Cardiac muscle cell (in vitro differentiated cells and primary cell): Measurements from ENCODE around the gene SLC2A5. TPM values are rescaled to one million over a fixed set of nuclear protein-coding genes. Genes with fewer than 3 reads are reported as not detected.

Source experiments
- DNase-seq, 2 donors: peaks; one replicate each; pipeline versions ENCODE4 v3.0.0 to v3.0.0-alpha.2; 2010 to 2017; ENCODE audit warnings: low read depth in 1 of 2, low spot score in 1 of 2
- H3K27ac ChIP-seq: fragments of 200-600 bp; sonication (generic); 2 replicates; pipeline ENCODE4 v1.5.1; 2016
- H3K27me3 ChIP-seq: fragments of 200-600 bp; sonication (generic); 2 replicates; pipeline ENCODE4 v1.6.0; 2016; ENCODE audit warnings: control low read depth
- H3K36me3 ChIP-seq: fragments of 200-600 bp; sonication (generic); 2 replicates; pipeline ENCODE4 v1.5.1; 2016; ENCODE audit warnings: control low read depth
- H3K4me1 ChIP-seq: fragments of 200-600 bp; sonication (generic); 2 replicates; pipeline ENCODE4 v1.8.1; 2017; ENCODE audit warnings: low read depth, mild to moderate bottlenecking, mixed run types
- H3K4me3 ChIP-seq: fragments of 200-600 bp; sonication (generic); 2 replicates; pipeline ENCODE4 v1.5.1; 2016; ENCODE audit warnings: mild to moderate bottlenecking
- H3K9me3 ChIP-seq: fragments of 200-600 bp; sonication (generic); 2 replicates; pipeline ENCODE4 v1.5.1; 2017; ENCODE audit warnings: low read depth, mild to moderate bottlenecking, control low read depth
- polyA plus RNA-seq: library from polyadenylated mRNA; unstranded; fragments of >200 nt; fragmentation: Nextera tagmentation; extraction: Ambion mirVana; gene quantifications from 2 replicates; pipeline ENCODE4 v1.2.1, GENCODE V29; 2016
- total RNA-seq: library from RNA; depleted of rRNA; stranded (reverse); fragments of >200 nt; gene quantifications from 2 replicates; pipeline ENCODE4 v1.2.3, GENCODE V29; 2016
- TF ChIP-seq, protein P1 (sequence below): IDR thresholded peaks from 2 replicates; pipeline ENCODE4 v1.5.1; 2012; ENCODE audit warnings: low read depth, mild to moderate bottlenecking, low read length

The SLC2A5 gene
- total and polyA plus RNA-seq, 2 experiments from 2014 or later, result not detected

DNA sequence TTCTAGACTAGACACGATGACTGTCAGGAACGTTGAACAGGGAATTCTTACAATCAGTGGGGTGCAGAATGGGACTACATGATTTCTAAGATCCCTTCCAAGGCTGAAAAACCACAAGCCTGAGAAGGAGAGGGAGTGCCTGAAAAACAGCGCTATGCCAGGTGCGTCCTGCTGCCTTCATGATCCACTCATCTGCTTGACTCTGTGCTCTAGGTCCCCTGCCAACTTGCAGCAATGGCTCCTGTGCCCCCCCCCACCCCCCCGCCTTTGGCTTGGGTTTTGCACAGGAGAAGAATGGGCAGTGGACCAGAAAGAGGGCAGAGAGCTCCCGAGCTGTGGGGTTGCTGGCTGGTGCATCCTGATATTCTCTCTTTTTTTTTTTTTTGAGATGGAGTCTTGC is 49.1 kb downstream of the SLC2A5 start:
- Histone ChIP-seq H3K36me3 (no peaks in the 10 kb centered on the region), H3K4me1 (no peaks in the 10 kb centered on the region), H3K27me3 (no peaks in the 10 kb centered on the region), H3K4me3 (no peak overlapping the region), H3K9me3 (no peaks in the 10 kb centered on the region), H3K27ac (no peak overlapping the region)
- DNase-seq, result no peak
- TF ChIP-seq, protein P1, sequence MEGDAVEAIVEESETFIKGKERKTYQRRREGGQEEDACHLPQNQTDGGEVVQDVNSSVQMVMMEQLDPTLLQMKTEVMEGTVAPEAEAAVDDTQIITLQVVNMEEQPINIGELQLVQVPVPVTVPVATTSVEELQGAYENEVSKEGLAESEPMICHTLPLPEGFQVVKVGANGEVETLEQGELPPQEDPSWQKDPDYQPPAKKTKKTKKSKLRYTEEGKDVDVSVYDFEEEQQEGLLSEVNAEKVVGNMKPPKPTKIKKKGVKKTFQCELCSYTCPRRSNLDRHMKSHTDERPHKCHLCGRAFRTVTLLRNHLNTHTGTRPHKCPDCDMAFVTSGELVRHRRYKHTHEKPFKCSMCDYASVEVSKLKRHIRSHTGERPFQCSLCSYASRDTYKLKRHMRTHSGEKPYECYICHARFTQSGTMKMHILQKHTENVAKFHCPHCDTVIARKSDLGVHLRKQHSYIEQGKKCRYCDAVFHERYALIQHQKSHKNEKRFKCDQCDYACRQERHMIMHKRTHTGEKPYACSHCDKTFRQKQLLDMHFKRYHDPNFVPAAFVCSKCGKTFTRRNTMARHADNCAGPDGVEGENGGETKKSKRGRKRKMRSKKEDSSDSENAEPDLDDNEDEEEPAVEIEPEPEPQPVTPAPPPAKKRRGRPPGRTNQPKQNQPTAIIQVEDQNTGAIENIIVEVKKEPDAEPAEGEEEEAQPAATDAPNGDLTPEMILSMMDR, result no peak

DNA sequence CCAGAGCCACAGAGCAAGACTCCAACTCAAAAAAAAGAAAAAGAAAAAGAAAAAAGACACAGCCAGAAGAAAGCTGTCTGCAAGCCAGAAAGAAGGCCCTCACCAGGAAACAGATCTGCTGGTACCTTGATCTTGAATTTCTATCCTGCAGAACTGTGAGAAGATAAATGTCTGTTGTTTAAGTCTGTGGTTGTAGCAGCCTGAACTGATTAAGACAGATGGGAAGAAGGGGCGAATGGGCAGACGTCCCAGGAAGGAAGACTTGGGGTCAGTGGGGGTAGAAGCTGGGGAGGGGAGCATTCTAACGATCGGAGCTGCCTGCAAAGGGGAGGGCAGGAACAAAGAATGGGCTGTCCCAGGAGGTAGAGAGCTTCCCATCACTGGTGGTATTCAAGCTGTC is 49.5 kb downstream of the SLC2A5 start:
- Histone ChIP-seq H3K4me3 (no peak overlapping the region), H3K9me3 (no peaks in the 10 kb centered on the region), H3K27ac (no peak overlapping the region), H3K36me3 (no peaks in the 10 kb centered on the region), H3K27me3 (no peaks in the 10 kb centered on the region), H3K4me1 (no peaks in the 10 kb centered on the region)
- TF ChIP-seq, protein P1, result no peak
- no peak for DNase-seq

DNA sequence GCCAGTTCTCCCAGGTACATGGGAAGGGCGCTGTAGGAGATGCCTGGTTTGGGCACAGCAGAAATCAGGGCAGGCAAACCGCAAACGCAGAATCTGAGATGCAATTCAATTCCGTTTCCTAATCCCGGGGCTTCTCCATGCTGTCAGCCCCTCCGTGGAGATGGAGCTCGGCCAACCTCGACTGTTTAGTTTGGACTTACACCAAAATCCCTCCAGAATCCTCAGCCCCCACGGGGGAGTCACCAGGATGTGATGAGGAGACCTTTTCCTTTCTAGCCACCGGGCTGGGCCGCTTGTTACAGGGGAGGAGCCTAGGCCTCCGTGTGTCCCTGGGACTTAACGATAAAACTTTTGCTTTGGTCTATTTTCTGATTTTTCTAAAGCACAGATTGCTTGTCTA is 51.1 kb downstream of the SLC2A5 start:
- no peaks in the 10 kb centered on the region for H3K36me3 ChIP-seq
- no peaks in the 10 kb centered on the region for H3K9me3 ChIP-seq
- no peak overlapping the region for H3K4me3 ChIP-seq
- H3K4me1 ChIP-seq, result no peaks in the 10 kb centered on the region
- H3K27ac ChIP-seq, result no peak overlapping the region
- no peaks in the 10 kb centered on the region for H3K27me3 ChIP-seq
- DNase-seq, result peak in 1 of 2 donors; percentile 81
- TF ChIP-seq, protein P1, result no peak

DNA sequence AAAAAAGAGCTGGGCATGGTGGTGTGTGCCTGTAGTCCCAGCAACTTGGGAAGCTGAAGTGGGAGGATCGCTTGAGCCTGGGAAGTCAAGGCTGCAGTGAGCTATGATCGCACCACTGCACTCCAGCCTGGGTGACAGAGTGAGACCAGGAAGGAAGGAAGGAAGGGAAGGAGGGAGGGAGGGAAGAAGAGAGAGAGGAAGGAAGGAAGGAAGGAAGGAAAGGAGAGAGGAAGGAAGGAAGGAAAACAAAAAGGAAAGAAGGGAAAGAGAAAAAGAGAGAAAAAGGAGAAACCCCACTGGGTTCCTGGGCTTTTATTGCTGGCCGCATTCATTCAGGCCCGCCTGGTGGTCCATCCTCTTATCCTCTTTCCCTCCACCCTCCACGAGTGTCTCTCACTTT is 53.0 kb downstream of the SLC2A5 start:
- H3K36me3 ChIP-seq, result no peaks in the 10 kb centered on the region
- DNase-seq, result no peak
- no peaks in the 10 kb centered on the region for H3K27me3 ChIP-seq
- H3K4me3 ChIP-seq, result no peak overlapping the region
- TF ChIP-seq, protein P1, result no peak
- H3K27ac ChIP-seq, result no peak overlapping the region
- no peaks in the 10 kb centered on the region for H3K4me1 ChIP-seq
- H3K9me3 ChIP-seq, result no peaks in the 10 kb centered on the region

DNA sequence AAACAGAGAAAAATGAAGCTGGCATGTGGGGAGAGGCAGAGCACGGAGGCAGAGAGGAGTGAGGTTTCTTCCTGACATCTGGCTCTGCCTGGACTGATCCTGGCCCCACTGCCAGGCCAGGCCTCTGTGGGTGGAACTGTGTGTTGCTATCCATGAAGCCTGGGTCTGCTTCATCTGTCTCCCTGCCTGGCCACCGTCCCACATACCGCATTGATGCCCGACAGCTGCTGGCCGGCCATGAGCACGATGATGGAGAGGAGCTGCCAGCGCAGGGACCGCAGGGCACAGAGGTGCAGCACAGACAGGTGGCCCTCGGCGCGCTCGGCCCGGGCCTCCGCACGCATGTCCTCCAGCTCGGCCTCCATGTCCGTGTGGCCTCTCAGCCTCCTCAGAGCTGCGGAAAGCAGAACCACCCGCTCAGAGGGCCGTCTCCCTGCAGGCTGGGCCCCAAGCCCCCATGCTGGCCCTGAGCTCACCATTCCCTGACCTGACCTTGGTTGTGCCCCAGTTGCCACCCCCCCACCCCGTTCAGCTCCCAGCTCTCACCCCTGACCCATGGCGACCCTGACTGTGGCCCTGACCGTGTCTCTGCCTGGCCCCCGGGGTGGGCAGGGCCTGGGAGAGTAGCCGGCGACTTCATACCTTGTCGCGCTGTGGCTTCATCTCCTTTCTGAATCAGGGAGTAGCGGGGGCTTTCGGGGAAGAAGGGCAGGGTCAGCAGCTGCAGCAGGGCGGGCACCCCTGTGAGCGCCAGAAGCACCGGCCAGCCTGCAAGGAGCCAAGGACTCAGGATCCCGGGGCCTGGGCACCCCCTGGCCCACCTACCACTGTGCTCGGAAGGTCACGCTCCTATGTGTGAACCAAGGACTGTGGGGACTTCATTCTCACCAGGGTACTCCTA is 54.7 kb downstream of the SLC2A5 start:
- Histone ChIP-seq H3K9me3 (no peaks in the 10 kb centered on the region), H3K4me1 (no peaks in the 10 kb centered on the region), H3K27me3 (no peaks in the 10 kb centered on the region), H3K4me3 (no peak overlapping the region), H3K36me3 (no peaks in the 10 kb centered on the region), H3K27ac (no peak overlapping the region)
- DNase-seq, result no peak
- TF ChIP-seq, protein P1, result no peak
